Eye (tissue), 1 donor: Measurements from ENCODE around the gene RASAL3.
"Not testable (repeated sequence)": the region's sequence is repeated elsewhere in the genome, so short reads cannot be mapped to it uniquely, and the experiment has no call there.

ENCODE experiments used
- DNase-seq: peaks from one replicate; pipeline ENCODE4 v3.0.0-alpha.2; 2015

Gene RASAL3

DNA sequence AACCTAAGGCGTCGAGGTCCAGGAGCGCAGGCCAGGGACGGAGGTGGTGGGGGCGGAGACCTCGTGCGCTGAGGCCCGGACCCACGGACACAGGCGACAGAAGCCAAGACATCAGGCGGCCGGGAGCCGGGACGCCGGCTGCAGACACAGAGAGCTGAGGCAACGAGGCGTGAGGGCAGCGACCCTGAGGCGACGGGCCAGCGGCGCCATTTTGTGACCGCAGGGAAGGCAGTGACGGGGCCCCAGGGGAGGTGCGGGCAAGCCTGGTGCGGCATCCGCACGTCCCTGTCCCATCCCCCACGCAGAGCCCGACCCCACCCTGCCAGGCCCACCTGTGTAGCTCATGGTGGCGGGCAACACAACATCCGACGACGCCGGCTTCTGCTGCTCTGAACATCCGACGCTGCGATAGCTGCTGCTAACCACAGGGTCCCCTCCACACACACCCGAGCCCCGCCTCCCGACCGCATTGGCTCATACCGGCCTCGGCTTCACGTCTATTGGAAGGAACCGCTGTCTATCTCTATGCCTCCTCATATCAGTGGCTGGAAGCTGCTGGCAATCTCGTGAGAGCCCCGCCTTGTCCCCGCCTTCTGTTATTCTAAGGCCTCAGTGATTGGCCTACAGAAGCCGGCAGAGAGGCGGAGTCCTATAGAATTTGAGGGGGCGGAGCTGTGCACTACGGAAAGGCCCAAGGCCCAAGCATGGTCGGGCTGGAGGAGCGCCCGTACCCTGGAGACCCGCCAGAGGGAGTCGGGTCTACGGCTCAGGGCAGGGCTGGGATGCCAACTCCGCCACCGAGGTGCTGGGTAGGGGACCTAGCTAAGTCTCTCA is 45.5 kb downstream of the RASAL3 start, which contains the start of gene AKAP8L:
Gene AKAP8L, minus strand, starts transcription at position 410 of the 834 bp plus-strand sequence. Its CDS starts 65 bp downstream, at position 345.
- DNase-seq, result peak; percentile 100

GRCh38 chr19:15418231-15418578 is 46.1 kb downstream of the RASAL3 start:
- peak; percentile 71 for DNase-seq

DNA sequence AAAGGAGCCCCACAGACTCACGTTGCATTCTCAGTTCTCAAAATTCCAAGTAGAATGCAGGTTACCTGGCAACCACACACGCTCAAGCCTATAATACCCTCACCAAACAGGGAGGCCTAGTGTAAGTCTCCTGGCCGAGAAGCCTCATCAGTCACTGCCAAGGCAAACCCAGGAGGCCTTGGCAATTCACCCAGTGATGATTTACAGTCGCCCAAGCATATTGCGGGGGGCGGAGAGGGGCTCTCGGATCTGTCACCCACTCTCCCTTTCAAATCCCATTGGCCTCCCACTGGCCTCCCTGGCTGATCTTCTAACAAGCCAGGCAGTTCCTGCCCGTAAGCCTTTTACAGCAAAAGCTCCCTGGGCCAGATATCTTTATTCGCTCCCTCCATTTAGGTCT is 46.6 kb downstream of the RASAL3 start:
- peak; percentile 33 for DNase-seq

GRCh38 chr19:15412832-15413231 is 51.5 kb downstream of the RASAL3 start:
- no peak for DNase-seq

GRCh38 chr19:15411351-15411750 is 53.0 kb downstream of the RASAL3 start:
- DNase-seq, result not testable (repeated sequence)

DNA sequence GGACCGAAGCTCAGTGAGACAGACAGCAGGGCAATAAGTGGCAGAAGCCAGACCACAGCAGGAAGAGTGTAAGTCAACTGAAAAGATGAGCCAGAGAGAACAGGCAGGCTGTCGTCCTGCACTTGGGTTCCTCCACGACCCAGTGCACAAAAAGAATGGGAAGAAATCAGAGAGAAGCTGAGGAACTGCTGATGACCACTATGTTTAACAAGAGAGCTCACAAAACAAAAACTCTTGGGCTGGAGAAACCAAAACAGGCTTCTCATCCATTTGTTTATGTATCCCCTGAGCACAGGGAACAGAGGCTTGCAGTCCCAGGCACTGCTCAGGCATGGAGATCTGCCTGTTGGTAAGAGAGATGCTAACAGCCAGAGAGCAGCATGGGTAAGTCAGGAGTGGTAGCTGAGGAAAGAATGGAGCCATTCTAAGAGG is 59.5 kb downstream of the RASAL3 start:
- DNase-seq, result peak; percentile 77

DNA sequence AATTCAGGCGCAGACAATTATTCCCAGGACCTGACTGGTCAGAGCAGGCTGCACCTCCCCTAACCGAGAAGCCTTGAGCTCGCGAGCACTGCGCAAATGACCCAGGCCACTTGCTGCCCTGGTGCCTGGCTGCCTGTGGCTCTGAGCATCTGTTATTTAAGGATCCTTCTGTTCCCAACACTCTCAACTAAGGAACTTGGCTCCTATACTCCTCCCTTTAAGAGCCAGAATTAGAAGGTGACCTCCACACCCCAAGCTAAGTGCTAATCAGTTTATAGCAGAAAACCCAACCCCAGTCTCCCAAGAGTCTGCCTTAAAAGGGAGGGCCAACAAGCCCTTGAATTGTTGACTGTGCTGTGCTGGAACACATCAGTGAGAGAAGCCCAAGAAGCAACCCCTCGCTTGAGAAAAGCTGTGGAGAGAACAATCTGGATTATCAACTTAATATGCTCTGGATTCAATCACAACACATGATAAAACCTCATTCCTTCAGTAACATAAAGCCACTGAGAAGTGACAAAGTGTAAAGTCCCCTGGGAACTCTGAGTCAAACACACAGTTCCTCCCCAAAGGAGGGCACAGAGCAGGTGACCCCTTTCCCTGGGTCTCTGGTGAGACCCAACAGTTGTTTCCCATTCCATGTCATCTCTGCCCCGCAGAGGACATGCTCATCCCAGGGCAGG is 60.1 kb downstream of the RASAL3 start:
- DNase-seq, result no peak

DNA sequence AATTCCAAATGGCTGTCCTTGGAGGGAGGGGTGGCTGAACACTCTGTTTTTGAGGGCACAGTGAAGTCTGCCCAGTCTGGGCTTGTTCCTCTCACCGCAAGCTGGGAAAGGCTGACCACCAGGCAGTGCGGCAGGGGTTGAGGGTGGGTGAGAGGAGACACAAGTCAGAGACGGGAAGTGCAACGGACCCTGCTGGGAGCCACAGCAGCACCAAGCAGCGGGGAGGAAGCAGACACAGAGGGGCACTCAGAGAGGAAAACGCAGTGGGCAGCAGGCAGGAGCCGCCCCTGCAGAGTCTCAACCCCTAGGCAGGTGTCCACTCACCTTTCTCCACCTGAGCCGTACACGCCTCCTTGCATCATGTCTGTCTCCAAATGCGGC is 61.2 kb downstream of the RASAL3 start:
- DNase-seq, result no peak

GRCh38 chr19:15402411-15403150 is 61.8 kb downstream of the RASAL3 start:
- DNase-seq, result no peak
